SKM-1 treated with dmso at 0.1 percent for 144 hours (cell line): ENCODE measurements around the gene GPHN.
"Not testable (repeated sequence)": the region's sequence is repeated elsewhere in the genome, so short reads cannot be mapped to it uniquely, and the experiment has no call there.

Experiments used
- DNase-seq: peaks from one replicate; lab custom pipeline; 2025; ENCODE audit not compliant: unreplicated experiment; lab: John Stamatoyannopoulos, UW

GPHN gene

GRCh38 chr14:67016856-67017255, 508.9 kb downstream of the GPHN start:
- DNase-seq = no peak

GRCh38 chr14:67018720-67019119, 510.8 kb downstream of the GPHN start:
- DNase-seq = no peak

- no peak for DNase-seq
Measured at GRCh38 chr14:67019796-67020195, 511.8 kb downstream of the GPHN start.

GRCh38 chr14:67031920-67032774, 524.2 kb downstream of the GPHN start:
- no peak for DNase-seq

- DNase-seq = no peak
Measured at GRCh38 chr14:67045440-67045839, 537.5 kb downstream of the GPHN start.

- no peak for DNase-seq
Measured at GRCh38 chr14:67050896-67051295, 542.9 kb downstream of the GPHN start.

GRCh38 chr14:67056684-67057083, 548.7 kb downstream of the GPHN start:
- DNase-seq = no peak

- DNase-seq = no peak
Measured at GRCh38 chr14:67059596-67059995, 551.6 kb downstream of the GPHN start.

GRCh38 chr14:67060546-67060945, 552.6 kb downstream of the GPHN start:
- no peak for DNase-seq

- not testable (repeated sequence) for DNase-seq
Measured at GRCh38 chr14:67067070-67067814, 559.3 kb downstream of the GPHN start.

- no peak for DNase-seq
Measured at GRCh38 chr14:67068251-67068650, 560.3 kb downstream of the GPHN start.

- DNase-seq = no peak
Measured at GRCh38 chr14:67071506-67071905, 563.6 kb downstream of the GPHN start.

- no peak for DNase-seq
Measured at GRCh38 chr14:67077921-67078320, 570.0 kb downstream of the GPHN start.

- no peak for DNase-seq
Measured at GRCh38 chr14:67079846-67080245, 571.9 kb downstream of the GPHN start.

- no peak for DNase-seq
Measured at GRCh38 chr14:67108230-67108629, 600.3 kb downstream of the GPHN start.

- no peak for DNase-seq
Measured at GRCh38 chr14:67111022-67111421, 603.1 kb downstream of the GPHN start.

- no peak for DNase-seq
Measured at GRCh38 chr14:67112344-67112743, 604.4 kb downstream of the GPHN start.

- no peak for DNase-seq
Measured at GRCh38 chr14:67127174-67127573, 619.2 kb downstream of the GPHN start.

GRCh38 chr14:67129768-67130167, 621.8 kb downstream of the GPHN start:
- no peak for DNase-seq

- no peak for DNase-seq
Measured at GRCh38 chr14:67131691-67132090, 623.7 kb downstream of the GPHN start.

- no peak for DNase-seq
Measured at GRCh38 chr14:67133144-67133543, 625.2 kb downstream of the GPHN start.
